Fibroblast of skin of left biceps (primary cell): ENCODE data around the gene RALGAPA2.

ENCODE experiments used
- DNase-seq, 2 experiments: peaks; one replicate each; pipeline ENCODE4 v3.0.0-alpha.2; 2013; ENCODE audit warnings: low read depth in 2 of 2

Gene RALGAPA2

DNA sequence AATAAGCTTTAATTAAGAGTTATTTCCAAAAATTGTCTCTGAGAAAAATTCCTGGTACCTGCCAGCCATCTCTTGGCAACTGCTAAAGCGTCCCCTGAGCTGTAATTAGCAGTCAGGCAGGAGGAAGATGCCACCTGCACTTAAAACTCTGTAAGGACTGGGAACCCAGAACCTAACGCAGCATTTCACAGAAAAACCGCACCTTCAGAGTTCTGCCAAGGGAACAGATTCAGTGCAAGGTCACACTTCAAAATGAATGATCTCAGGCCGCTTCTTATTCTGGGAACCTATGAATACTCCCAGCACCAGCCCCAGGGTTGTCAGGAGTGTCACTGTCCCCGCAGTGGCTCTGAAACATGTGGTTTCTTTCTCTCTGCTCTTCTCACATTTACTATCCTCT, 307.8 kb downstream of the RALGAPA2 start:
- no peak for DNase-seq

DNA sequence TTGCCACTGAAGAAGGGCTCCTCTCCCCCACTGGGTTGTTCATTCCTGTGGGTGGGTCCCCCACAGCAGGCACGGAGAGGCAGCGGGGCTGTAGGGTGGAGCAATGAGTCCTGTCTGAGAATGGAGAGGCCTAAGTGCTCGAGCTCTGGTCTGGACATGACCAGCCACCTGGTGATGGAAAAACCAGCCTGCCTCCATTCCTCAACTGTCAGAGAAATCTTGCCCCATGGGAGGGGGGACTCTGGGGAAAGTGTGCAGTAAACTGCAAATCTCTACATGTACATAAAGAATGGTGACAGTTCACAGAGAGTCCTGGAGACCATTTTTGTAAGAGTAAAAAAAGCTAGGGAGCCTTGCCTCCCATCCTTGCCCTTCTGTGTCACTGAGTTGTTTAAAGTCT, 310.5 kb downstream of the RALGAPA2 start:
- no peak for DNase-seq

DNA sequence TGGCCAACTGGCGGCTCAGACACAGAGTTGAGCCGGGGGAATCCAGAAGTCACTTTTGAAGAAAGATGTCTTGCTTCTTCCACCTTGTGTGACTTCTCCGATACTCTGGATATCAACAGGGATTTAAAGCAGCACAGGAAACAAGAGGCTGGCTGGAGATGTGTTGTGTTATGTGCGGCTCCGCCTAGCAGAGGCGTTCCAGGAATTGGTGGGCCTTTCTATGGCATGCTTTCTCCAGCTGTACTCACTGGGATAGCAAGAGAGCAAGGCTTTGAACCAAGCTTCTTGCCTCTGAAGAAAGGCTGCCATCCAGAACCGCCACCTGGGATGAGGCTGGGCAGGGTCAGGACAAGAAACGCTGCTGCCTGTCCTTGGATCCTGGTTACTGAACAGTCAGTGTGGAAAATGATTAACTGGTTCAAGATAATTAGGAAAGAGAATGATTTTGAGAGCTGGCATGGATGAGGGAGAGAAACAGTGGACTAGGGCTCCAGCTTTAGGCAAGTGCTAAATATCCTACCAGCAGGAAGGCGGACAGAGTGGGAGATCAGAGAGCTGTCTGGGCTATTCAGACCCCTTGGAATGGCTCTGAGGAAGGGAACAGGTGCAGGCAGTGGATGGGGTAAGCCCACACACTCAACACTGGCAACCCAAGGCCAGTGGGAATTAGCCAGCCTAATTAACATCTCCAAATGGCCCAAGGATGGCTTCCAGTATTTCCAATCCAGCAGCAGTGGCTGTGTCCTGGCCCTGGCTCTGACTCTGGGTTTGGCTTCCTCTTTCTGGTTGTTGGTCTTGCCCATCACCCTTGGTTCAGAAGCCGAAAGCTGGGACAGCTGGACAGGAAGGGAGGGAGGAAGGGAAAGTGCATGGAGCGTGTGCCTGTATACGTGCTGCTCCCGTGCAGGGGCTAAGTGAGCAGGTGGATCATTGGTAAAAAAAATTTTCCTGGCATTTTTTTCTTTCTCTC, 312.6 kb downstream of the RALGAPA2 start:
- no peak for DNase-seq

DNA sequence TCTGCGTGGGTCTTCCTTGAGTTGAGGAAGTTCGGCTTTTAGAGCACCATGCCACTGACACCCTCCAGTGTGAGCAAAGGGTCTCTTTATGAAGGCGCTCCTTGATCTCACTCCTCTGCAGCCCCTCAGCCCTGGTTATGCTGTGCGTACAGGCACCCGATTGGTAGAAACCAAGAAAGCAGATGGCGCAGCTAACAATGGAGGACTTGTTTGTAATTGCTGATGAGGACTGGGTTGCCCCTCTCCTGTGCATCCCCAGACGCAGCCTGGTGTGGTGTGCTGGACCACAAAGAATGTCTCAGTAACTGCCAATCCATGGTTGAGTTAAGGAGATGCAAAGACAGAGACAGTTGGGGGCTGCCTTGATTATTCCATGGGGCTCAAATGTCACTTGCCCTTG, 314.3 kb downstream of the RALGAPA2 start:
- DNase-seq, result no peak

DNA sequence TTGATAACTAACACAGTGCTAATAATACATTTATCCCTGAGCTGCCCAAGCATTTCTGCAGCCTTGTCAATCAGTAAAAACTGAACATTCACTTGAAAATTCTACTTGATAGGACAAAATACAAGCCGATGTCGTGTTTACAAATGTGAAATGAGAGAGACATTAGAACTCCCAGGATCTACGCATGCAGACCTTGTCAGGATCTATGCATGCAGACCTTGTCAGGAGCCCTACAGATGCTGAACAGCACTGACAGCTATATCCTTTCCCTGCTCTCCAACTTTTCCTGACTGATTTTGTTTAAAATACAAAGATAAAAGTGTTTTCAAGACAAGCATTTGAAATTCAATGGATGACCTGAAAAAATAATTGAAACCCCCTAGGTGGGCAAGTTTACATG, 315.6 kb downstream of the RALGAPA2 start:
- DNase-seq, result no peak

DNA sequence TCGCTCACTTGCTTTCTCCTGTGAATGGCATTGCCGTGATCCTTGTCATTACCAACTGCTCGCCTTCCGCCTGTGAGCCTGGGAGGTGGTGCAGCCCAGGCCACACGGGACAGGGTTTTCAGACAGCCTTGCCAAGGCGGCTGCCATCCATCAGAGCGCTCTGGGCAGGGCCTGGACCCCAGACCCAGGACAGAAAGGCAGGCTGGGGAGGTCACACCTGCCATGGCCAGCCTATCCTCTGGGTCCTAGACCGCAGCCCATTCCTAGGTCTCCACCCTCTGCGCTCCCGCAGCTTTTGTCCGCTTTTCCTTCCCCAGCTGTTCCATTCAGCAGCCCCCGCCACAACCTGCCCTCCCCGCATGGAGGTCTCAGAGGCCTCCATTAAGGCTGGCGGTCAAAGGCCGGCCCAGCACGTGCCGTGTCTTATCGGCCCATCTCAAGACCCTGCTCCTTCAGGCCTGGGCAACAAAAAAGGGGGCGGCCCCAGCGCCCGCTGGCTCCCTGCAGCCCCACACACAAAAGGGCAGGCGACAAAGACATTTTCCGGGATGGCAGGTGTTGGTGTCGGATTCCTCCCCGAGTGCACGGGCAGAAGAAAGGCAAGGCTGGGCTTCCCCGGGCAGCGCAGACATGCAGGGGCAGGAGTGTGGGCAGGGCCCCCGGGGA, 316.4 kb downstream of the RALGAPA2 start:
- no peak for DNase-seq

DNA sequence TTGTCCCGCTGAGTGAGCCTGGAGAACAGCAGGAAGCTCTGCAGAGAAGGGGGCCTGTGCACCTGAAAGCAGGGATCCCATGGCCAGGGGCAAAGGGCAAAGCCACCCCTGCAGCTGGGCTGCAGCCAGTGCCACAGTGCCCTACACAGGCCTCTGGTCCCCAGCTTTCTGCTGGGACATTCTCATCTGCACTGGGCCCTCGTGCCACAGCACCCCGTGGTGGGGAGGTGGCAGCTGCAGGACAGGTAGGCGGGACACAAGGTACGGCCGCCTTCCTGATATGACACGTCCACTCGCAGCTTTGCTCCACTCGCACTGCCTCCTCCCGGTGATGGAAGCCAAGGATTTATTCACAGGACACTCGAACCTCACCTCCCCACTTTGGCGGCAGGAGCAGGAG, 317.4 kb downstream of the RALGAPA2 start:
- no peak for DNase-seq

DNA sequence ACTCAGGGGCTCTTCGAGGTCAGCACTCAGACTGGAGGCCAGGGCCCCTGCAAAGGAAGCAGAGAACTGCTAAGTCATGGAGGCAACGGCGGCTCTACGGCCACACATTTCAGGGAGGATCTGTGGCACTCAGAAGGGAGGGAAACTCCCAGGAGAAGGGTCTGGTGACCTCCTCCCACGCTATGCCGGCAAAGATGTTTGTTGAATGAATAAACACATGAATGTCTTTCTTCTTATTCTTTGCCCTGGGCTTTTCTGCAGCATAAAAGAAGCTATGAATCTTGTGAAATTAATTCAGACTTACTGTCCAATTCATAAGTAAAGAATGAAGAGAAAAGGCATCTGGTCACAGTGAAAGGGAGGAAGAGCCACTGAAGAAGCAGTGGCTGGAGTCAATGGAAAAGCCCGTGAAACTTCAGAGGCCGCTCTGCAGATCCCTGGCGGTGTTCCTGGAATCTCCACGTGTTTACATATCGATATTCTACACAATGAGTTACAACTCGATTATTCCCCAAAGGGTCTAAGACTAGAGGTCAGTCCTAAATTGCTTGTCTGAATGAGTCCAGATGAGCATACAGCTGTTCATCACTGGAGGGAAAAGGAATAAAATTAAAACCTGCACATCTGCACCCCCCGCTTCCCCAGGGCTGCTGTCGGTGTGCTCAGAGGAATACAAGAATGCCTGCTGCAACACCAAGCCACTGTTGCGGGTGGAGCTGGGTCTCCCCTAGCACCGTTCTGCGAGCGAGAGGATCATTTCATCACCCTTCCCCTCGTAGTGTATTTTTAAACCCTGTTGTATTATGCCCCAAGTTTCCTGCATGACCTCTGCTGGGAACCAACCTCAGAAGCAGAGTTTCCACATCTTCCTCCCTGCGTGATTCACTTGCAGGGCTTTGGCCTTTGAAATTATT, 319.0 kb downstream of the RALGAPA2 start:
- DNase-seq, result no peak

DNA sequence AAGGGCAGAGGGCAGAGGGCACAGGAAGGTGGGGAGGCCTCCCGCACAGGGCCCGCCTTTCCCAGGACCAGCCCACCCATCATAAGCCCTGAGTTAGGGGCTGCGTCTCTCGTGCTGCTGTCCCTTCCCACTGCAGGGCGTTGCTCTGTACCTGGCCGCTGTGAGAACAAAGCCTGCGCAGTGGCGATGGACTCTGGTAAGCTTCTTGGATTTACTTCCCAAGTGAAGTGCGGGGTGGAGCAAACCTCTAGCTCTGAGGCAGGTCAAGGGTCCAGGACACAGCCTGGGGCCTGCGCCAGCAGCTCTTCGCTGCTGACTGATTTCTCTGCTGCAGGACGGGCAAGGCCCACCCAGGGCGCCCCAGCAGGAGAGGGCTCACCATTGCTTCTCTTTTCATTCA, 320.7 kb downstream of the RALGAPA2 start:
- no peak for DNase-seq

DNA sequence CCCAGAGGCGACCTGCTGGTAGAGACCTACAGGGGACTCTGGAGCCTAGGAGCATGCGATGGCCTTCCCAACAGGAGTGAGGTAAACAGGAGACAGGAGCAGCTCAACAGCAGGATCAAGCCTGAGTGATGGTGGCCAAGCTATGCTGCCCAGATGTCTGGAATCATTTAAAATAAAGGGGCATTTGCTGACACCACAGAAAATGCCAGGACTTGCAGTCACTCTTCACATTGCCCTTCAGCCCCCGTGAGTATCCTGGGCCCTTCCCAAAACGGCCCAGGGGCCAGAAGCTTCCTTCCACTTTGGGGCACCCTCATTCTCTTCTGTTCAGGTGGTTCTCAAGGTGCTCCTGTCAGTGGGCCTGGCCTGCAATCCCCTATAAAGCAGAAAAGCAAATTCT, 321.3 kb downstream of the RALGAPA2 start:
- DNase-seq, result no peak

DNA sequence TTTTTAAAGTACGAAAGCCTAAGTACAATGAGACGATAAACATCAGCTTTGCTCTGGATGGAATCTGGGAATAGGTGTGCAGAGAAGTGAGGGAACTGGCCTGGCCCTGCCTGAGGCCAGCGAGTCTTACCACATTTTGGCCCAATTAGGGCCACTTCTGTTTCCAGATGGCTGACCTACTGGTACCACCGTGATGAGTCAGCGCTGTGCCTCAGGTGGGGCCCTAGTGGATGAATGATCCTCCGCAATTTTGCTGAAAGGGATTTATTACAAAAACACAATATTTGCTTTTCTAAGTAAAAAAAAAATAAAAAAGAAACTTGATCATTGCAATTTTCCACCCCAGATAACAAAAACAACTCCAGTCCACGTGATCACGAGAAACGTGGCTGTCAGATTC, 322.1 kb downstream of the RALGAPA2 start:
- DNase-seq, result no peak

DNA sequence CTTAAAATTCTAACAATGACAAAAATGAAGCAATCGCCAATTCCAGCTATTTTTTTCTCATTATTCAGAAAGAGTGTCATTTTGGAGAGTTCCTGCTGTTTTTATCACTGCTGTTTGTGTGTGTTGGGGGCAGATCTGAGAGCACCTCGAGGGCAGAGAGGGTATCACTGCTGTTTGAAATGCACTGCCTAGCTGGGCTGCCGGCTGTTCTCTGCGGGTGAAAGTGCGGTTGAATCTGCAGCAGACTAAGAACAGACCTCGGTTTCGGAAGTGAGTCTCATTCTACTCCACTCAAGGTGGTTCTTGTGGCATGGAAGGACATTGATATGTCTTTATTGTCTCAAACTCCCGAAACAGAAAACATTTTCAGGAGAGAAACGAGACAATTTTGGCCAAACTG, 326.3 kb downstream of the RALGAPA2 start:
- DNase-seq, result no peak

DNA sequence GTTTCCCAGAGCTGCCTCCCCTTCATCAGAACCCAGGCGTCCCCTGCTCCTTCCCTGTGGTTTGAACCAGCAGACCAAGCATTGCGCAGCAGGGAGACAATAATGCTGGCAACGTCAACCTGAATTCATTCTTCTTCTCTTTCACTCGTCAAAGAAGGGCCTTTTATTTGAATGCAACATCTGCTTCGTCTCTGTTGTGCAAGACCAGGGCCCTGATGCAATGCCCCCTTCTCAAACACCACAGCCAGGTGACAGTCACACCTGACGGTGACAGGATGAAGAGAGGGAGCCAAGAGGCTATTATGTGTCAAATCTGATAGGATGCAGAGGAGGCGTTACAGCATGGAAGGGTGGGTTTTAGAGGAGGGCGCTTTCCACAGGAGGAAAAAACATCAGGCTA, 336.6 kb downstream of the RALGAPA2 start:
- no peak for DNase-seq

DNA sequence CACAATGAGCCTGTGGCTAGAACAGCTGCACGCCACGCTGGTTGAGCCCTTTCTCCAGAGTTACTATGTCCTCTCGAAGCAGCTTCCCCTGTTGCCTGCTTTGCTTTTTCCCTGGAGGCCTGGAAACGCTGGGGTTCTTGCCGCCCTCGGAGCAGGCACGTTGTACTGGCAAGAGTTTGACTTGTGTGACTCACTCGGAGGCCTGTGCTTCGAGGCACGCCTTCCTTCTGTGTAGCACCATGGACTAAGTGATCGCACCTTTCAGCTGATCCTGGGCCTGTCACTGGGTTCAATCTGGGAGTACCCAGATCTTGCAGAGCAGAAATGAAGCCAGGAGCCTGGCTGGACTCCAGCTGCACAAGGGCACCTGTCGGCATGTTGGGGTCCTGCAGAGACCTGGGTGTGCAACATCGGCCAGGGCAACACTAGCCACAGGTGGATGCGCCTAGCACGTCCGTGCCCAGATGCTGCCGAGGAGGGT, 339.3 kb downstream of the RALGAPA2 start:
- DNase-seq, result no peak

DNA sequence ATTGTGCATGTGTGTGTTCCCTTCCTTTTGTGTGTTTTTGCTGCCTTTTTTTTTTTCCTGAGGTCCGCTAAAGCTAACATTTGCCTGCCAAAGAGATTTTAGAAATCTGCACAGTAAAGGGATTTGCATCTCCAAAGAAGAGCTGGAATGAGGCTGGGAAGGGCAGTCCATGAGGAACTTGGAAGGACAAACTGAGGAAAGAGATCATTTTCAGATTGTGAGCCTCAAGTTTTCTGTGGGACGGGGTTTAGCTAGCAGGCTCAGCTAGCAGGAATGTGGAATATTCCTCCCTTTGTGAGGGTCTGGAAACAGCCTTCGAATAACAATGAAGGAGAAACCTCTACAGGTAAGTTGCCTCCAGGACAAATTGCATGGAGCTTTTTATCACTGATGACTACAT, 340.8 kb downstream of the RALGAPA2 start:
- DNase-seq, result no peak

DNA sequence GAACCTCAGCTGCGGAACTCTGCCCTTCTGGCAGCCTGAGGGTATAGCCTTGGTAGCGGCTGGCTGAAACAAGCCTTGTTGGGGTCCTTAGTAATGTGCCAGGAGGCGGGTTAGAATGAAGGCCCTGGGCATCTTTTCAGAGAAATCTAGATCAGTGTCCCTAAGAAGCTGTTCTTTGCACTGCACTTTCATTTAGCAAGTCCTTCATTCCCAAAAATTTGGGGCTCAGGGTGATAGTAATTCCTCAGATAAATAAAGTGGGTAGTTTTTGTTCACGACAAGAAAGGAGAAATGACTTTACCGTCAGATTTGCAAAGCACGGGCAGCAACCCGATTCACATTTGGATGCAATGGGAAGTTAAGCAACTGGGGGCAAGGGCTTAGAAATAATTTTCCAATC, 341.4 kb downstream of the RALGAPA2 start:
- no peak for DNase-seq

DNA sequence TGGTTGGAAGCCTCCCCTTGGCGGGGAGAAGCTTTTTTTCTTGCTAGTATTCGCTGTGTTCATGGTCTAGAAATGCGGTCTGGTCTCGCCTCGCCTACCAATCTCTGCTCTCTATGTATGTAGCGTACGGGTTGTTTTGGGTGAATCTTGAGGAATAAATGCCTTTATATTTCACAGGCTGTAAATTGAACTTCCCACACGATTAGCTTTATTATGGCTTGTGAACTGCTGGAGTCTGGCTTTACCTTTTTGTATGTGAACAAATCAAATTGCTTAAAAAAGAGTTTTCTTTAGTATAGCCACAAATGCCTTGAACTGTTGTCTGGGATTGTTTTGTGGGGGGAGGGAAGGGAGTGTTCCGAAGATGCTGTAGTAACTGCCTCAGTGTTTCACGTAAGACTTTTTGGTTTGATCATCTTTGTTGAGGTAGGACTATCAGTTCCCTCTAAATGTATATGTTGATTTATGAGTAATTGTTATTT, 342.3 kb downstream of the RALGAPA2 start:
- DNase-seq, result no peak

DNA sequence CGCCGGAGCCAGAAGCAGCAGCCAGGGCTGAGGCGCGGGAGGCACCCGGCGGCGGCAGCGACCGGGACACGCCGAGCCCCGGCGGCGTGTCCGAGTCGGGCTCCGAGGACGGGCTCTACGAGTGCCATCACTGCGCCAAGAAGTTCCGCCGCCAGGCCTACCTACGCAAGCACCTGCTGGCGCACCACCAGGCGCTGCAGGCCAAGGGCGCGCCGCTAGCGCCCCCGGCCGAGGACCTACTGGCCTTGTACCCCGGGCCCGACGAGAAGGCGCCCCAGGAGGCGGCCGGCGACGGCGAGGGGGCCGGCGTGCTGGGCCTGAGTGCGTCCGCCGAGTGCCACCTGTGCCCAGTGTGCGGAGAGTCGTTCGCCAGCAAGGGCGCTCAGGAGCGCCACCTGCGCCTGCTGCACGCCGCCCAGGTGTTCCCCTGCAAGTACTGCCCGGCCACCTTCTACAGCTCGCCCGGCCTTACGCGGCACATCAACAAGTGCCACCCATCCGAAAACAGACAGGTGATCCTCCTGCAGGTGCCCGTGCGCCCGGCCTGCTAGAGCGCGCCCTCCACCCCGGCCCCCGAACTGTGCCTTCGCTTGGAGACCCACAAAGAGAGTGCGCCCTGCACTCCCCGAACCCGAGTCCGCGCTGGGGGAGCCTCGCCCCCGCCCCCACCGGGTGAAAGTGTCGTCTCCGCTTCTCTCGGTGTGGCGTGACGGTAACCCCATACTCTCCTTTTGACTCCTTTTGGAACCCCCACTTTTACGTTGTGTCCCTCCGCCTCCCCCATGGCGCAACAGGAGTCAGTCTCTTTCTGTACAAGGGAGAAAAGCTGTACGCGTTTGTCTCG, 343.0 kb downstream of the RALGAPA2 start:
- no peak for DNase-seq

DNA sequence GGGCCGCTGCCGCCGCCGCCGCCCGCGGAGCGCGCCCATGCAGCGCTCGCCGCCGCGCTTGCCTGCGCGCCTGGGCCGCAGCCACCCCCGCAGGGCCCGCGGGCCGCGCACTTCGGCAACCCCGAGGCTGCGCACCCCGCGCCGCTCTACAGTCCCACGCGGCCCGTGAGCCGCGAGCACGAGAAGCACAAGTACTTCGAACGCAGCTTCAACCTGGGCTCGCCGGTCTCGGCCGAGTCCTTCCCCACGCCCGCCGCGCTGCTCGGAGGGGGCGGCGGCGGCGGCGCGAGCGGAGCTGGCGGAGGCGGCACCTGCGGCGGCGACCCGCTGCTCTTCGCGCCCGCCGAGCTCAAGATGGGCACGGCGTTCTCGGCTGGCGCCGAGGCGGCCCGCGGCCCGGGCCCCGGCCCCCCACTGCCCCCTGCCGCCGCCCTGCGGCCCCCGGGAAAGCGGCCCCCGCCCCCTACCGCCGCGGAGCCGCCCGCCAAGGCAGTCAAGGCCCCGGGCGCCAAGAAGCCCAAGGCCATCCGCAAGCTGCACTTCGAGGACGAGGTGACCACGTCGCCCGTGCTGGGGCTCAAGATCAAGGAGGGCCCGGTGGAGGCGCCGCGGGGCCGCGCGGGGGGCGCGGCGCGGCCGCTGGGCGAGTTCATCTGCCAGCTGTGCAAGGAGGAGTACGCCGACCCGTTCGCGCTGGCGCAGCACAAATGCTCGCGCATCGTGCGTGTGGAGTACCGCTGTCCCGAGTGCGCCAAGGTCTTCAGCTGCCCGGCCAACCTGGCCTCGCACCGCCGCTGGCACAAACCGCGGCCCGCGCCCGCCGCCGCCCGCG, 343.8 kb downstream of the RALGAPA2 start:
- no peak for DNase-seq
